GM21367 (cell line): Measurements from ENCODE around the gene SYNGR1.

Experiments
- ATAC-seq: cut with Tn5 transposase; IDR thresholded peaks from one replicate; pipeline ENCODE4 v1.9.1; 2021; ENCODE audit not compliant: unreplicated experiment

Gene SYNGR1, protein sequence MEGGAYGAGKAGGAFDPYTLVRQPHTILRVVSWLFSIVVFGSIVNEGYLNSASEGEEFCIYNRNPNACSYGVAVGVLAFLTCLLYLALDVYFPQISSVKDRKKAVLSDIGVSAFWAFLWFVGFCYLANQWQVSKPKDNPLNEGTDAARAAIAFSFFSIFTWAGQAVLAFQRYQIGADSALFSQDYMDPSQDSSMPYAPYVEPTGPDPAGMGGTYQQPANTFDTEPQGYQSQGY

DNA sequence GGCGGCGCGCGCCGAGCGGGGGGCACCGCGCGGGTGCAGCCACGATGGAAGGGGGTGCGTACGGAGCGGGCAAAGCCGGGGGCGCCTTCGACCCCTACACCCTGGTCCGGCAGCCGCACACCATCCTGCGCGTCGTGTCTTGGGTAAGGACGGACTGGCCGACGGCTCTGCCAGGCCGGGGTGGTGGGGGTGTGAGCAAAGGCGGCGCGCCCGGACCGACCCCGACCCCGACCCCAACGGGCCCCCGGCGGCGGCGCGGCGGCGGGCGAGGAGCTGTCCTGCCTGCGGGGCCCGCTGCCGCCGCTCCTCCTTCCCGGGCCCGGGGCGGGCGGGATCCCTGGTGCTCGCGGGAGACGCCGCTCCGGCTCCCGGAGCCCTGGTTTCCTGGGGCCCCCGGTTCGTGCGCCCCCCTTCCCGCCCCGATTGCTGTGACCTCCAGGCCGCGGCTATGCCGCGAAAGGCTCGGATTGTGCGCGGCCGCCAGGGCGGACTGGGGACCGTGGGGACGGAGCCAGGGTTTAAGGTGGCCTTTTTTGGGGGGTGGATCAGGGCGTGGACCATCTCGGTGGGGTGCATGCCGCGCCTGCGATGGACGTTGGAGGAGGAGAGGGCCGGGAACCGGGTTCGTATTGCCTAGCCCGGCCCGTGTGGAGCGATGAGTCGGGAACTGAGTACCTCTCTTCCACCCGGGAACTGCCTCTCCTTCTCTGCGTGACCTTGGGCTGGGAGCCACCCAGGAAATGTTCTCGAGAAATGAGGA is at the start of gene SYNGR1:
Gene SYNGR1, plus strand, starts transcription at position 25 of the 760 bp plus-strand sequence. Its CDS starts 20 bp downstream, at position 45.
- ATAC-seq: no peak

DNA sequence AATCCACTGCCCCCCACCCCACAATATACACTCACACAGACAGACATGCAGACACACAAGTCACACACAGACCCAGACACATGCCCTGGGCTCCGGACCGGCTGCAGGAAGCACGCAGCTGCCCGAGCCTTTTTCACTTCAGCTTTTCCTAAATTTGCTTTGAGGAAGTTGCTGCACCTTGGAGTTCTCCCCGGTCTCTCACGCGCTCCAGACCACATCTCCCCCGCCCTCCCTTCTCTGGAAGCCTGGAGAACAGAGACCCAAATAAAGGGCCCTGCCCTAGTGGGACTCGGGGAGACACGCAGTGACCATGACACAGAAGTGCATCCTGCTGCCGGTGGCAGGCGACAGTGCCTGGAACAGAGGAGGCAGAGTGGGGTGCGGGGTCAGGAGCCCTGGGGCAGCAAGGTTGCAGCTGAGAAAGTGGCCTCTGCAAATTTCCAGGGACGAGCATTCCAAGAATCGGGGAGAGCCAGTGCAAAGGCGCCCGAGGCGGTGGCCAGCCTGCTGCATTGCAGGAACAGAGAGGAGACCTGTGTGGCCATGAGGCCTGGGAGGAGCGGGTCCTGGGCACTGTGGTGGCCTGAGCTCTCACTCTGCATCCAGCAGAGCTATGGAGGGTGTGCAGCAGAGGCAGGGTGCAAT is 49.5 kb upstream of the SYNGR1 start:
- no peak for ATAC-seq

DNA sequence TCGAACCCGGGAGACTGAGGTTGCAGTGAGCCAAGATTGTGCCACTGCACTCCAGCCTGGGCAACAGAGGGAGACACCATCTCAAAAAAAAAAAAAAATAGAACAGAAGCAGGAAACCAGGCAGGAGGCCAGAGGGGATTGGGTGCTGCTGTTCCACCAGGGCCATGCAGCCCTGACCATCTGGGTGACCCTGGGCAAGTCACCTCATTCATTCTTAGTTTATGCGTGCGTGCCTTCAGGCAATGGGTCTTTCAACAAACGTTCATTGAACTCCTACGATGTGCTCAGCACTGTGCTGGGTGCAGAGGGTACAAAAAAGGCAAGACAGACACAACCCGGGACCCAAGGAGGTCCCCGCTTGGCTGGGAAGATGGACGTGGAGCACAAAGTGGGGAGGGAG is 48.7 kb upstream of the SYNGR1 start:
- ATAC-seq: no peak

DNA sequence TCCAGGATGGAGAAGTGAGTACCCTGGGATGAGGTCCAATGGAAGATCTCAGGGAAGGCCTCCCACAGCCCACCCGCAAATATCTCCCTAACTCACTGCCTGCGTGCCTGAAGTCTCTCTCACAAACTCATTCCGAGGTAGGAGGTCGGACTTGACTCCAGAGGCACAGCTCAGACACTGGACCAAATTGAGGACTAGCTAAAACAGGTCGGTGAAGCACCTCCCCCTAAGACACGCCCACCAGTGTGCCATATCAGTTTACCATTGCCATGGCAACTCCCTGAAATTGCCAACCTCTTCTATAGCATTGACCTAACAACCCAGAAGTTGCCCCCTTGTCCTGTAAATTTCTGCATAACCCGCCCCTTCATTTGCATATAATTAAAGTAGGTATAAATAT is 47.9 kb upstream of the SYNGR1 start:
- no peak for ATAC-seq

DNA sequence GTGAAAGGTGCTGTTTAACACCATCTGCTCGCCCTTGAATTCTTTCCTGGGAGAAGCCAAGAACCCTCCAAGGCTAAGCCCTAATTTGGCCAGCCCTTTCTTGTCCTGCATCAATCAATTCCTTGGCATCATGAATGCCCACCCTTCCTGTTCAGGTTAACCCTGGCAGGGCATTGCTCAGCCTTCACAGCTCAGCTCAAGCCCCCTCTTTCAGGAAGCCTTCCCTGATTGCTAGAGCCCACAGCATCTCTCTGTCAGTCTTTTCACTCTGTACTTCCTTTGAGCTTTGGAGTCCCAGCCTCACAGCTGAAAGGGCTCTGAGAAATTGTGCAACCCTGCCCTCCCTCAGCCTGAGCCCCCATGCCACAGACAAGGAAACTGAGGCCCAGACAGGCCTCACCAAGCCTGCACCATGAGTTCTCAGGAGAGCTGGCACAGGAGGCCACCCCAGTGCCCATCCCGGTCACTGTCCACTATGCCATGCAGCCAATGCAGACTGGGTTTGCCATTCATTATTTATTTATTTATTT is 47.3 kb upstream of the SYNGR1 start:
- ATAC-seq: no peak

DNA sequence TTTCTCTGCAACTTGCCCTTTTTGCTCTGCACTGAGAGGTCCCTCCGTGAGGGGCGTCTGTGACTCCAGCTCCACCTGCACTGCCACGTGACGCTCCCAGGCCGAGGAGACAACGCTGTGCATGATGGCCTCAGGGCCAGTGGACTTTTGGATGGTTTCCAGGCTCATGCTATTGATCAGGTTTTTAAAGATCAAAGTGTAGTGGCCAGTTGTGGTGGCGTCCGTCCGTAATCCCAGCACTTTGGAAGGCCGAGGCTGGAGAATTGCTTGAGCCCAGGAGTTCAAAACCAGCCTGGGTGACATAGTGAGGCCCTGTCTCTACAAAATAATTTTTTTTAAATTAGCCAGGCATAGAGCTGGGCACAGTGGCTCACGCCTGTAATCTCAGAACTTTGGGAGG is 46.4 kb upstream of the SYNGR1 start:
- no peak for ATAC-seq

DNA sequence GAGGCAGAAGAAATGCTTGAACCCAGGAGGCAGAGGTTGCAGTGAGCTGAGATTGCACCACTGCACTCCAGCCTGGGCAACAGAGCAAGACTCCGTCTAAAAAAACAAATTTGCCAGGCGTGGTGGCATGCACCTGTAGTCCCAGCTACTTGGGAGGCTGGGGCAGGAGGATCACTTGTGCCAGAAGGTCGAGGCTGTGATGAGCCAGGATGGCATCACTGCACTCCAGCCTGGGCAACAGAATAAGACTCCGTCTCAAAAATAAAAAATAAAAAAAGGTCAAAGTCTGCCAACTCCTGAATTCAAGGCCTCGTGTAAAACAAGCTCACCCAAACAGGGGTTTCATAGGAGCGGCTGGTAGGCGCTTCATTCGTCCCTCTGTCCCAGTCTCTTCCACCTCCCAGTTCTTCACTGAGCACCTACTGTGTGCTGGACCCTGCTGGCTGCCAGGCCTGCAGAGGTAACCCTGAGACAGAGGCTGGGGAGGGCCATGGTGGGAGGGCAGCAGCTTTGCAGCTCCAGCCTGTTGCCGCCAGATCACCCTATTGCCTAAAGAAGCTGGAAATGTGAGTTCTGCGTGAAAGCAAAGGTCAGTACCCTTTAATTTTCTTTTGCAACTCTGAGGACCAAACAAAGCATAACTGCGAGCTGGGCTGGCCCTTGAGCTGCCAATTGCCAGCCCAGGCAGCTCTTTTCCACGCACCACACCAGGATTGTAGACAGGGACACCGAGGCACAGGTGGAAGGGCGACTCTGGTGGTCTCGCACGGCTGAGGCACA is 45.7 kb upstream of the SYNGR1 start:
- no peak for ATAC-seq

DNA sequence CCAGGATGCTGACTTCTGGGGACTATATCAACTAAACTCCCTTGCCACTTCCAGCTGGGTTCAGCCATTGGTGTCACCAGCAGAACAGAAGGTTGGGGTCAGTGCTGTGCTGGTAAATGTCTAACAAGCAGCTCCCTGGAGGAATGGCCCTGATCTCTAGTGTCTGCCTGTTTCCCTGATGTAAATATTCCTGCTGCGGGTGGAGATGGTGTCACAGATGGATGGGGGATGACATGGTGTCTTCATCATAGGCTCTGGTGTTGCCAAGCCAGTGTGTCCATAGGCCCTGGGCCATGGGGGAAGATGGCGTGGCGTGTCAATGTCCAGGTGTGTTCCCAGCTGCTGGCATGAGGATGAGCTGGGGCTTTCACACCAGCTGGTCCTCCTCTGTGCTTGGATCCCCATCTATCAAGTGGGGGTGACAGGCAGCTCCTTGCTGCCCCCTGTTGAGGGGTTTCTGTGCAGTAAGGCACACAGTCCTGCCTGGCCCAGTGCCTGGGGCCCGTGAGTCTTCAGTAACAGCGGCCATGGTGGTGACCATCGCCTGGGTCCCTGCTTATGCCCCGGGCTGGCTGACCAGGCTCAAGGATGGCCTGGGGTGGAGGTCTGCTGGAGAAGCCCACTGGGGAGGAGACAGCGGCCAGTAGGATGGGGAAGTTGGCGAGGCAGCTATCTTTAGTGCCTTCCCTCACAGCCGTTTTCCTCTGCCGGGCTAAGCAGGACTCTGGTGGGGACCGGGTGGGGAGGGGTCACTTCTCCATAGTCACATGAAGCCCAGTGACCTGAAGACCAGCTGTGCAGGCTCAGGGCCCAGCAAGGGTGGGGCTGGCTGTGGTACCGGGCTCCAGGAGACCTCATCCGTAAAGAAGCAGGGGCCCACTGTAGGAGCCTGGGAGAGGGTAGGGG is 43.1 kb upstream of the SYNGR1 start:
- no peak for ATAC-seq

DNA sequence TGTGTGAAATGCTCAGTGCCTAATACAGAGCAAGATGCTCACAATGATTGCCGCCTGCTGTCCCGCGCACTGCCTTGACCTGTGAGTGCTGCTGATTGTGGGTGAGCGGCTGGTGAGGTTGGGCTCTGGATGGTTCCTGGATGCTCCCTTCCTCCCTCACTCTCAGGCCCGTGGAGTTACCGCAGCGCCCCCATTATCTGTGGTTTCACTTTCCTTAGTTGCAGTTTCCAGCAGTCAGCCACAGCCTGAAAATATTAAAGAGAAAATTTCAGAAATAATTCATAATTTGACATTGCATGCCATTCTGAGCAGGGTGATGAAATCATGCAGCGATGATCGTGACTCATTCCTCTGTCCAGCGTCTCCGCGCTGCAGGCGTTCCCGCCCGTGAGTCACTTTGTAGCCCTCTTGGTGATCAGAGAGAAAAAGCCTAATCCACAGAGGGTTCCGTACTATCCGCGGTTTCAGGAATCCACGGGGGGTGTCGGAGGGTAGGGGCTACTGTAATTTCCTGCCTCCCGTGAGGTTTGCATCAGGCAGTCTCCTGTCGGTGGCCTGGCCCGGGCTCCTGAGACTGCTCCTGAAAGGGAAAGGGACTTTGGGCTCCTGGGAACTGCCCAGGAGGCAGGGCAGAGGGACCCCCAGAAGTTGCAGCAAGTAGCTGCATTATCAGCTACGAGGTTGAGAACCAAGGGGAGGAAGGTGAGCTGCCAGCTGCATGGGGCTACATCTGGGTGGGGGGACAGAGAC is 41.0 kb upstream of the SYNGR1 start:
- no peak for ATAC-seq

DNA sequence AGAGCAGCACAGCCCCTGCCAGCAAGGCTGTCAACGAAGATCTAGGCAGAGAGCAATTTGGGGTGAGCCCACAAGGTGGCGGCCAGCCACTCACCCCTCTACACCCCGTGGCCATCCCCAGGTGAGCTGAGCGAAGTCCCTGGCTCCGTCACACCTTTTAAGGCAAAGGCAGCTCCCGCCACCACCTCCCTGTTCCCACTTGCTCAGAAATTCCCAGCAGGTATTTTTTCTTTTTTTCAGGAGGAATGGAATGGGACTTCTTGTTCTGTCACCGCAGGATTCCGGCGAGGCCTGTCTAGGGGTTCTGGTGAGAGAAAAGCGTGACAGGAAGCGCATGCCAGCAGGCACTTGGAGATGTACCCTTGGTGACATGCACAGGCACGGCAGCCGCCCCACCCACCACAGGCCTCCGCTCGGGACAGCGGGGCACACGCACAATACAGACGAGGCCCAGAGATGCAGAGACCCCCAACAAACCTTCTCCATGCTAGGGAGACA is 40.4 kb upstream of the SYNGR1 start:
- no peak for ATAC-seq

DNA sequence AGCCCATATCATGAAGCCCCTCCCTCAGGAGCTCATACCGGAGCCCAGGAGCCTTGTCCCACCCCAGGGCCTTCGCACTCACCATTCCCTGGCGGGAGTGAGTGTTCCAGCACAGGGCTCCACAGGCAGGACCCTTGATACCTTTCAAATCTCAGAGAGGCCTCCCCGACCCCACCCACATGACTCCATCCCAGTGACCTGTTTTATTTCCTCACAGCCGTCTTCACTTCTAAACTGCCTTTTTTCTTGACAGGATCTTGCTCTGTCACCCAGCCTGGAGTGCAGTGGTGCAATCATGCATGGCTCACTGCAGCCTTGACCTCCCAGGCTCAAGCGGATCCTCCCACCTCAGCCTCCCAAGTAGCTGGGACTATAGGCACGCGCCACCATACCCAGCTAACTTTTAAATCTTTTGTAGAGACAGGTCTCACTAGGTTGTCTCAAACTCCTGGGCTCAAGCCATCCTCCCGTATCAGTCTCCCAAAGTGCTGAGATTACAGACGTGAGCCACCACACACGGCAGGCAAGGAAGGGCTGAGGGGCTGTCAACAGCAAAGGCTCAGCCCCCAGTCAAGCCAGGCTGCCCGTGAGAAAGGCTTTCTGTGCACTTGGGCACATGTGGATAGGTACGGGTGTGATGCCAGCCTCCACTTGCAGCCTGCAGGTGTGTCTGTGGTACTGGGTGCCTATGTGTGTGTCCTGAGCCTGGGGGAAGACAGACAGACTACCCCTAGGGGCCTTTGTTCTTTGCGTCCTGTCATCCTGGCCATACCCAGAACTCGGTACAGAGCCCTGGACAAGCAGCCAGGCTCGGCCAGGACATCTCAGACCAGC is 39.7 kb upstream of the SYNGR1 start:
- ATAC-seq: no peak

DNA sequence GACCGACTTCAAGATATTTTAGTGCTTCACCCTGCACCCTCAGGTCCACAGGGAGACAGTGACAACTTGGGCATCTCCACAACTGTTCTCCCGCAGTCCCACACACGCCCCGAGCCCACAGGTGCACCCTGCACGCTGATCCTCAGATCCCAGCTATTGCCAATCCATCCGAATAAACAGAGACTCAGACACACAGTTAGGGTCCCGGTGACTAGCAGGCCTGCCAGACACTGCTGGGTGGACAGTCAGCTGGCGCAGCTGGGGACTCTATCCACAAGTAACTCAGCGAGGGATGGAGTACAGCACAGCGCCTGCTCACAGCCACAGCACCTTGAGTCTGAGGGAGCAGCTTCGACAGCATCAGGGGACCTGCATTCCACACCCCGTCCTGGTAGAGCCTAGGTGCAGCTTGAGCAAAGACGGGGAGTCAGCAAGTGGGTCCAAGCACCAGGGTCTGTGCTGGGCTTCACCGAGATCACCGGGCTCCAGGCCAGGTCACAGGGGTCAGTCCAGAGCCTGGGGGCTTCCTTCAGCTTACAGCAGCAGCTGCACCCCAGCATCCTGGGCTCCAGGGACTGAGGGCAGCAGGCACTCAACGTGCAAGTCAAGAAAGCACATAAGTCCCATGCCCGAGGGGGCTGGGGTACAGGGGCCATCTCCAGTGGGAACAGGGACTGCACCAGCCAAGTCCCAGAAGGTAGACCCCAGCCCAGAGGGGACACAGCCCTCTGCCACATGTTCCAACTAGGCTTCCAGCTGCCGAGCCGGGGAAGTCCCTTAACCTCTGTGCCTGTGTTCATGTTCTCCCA is 38.0 kb upstream of the SYNGR1 start:
- no peak for ATAC-seq

DNA sequence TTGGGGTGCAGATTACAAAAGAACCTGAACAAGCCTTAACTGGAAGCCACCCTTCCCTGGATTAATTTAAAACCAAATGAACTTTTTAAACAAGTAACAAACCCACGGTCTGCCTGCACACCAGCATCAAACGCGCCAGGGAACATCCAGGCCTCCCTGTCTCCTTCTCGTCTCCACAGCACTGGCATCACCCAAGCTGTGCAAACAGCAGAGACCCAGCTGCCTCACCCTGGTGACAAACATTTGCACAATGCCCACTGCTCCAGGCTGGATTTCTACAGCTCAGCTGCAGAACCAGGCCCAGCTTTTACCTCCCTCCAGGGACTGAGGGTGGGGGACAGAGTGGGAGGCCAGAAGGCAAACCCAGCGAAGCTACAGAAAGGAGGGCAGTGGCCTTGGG is 37.4 kb upstream of the SYNGR1 start:
- no peak for ATAC-seq

DNA sequence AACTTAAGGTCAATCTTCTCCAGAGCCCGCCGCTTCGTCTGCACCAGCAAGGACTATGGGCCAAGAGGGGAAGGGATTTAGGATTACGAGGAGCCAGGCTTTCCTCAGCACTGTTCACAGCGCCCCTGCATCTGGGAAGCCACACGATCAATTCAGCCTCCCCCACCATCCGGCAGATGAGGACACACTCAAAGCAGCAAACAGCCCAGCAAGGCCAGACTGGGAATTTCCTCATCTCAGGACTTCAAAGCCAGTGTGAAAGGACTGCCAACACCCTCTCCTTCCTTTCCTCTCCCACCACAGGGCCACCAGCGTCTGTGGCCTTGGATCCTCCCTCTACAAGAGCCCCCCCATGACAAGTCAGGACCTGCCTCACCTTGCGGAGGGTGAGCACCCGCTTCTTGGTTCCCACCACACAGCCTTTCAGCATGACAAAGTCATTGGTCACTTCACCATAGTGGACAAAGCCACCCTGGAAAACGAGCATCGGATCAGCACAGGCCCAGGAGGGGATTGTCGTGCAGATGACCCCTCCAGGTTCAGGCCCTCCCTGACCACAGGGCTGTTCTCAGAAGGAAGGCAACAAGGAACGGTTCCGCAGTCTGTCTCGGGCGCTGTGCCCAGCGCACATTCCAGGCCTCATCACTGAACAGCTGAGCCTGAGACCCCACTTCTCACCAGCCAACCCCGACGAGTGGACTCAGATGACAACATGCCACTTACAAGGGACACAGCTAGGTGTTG is 36.4 kb upstream of the SYNGR1 start:
- no peak for ATAC-seq

DNA sequence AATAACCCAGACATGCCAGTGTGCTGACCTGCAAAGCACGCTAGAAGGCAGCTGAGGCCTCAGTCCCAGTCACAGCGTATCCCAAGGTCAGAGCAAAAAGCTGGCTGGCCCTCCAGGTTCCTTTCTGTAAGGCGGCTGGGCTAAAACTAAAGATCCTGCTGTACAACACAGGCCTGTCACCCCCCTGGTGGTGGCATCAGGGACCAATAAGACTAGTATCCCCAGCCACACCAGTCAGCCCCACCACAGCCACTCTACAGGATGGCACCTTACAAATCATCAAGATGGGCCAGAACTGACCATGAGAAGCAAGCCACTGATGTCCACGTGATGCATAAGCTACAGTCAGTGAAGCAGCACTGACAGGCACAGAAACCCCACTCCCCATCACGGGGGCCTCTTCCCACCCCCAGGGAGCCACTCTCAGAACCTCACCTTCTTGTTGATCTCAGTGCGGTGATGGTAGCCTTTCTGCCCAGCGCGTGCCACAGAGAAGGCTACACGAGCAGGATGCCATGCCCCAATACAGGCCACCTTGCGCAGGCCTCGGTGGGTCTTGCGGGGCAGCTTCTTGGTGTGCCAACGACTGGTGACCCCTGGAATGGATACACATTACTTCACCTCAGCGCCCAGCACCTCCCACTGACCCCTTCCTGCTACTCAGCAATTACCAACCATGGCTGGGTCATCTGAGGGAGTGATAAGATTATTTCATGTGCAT is 35.4 kb upstream of the SYNGR1 start:
- no peak for ATAC-seq

DNA sequence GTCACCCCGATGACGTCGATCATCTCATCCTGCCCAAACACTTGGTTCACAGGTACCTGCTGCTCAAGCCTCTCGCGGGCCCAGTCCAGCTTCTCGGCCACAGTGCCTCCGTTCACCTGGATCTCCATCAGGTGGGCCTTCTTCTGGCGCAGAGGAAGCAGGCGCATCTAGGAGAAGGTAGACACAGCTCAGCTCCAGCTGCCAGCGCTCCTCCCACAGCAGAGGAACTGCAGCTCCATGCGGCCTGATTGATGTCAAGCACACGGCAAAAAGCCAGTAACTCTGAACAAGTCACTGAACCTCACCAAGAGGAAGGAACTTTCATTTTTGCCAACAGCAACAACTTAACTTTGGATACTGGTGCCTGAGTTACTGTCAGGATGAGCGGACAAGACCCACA is 34.4 kb upstream of the SYNGR1 start:
- ATAC-seq: no peak
